ENCODE data around the gene DUSP12. TPM values are rescaled to one million over a fixed set of nuclear protein-coding genes. Genes with fewer than 3 reads are reported as not detected.
"Not testable (repeated sequence)": the region's sequence is repeated elsewhere in the genome, so short reads cannot be mapped to it uniquely, and the experiment has no call there.

The DUSP12 gene
- total RNA-seq, 8 experiments from 2014 or later = 22.8 to 100 (median 66.8) TPM

- H3K4me1 ChIP-seq (replicated peaks in 1 of 2) = peaks cover 17 to 21% of the 10 kb centered on the region in 2 donors
- no peak overlapping the region for H3K27ac ChIP-seq
- ATAC-seq (replicated peaks in 6 of 8) = no peak
- in situ Hi-C loops (cut with MboI; ENCODE audit: low pct_unique_long_range_greater_than_20kb in 2 of 9, low sequenced_read_pairs in 9 of 9, unreplicated experiment in 9 of 9) = loop anchor here in 4 of 9 experiments (25.0 kb wide), 2 partner anchors 110 to 536 kb away; partner anchors contain the start of genes APOA2 (in 2 of the 4), FCER1G (in 2 of the 4), FCGR3B (in 2 of the 4) and NDUFS2 (in 2 of the 4)
- H3K4me3 ChIP-seq = no peak overlapping the region
- 53 to 91% (median 84%) methylated on average over 3 to 6 of the region's 6 CpGs for WGBS, 10 experiments
Observed at GRCh38 chr1:161747801-161748200, 1.8 kb upstream of the DUSP12 start.

GRCh38 chr1:161763522-161764098, 14.0 kb downstream of the DUSP12 start:
- in situ Hi-C loops (cut with MboI; ENCODE audit: low pct_unique_long_range_greater_than_20kb in 2 of 9, low sequenced_read_pairs in 9 of 9, unreplicated experiment in 9 of 9) = no loop called here
- WGBS, 10 experiments = 68 to 92% (median 80%) methylated on average over 2 to 7 of the region's 7 CpGs; no CpG with 5 or more reads in 1 of the 10 experiments
- Histone ChIP-seq H3K4me1 (replicated peaks in 1 of 2) (peaks cover 3 to 10% of the 10 kb centered on the region in 2 donors), H3K4me3 (no peak overlapping the region), H3K27ac (no peak overlapping the region)
- ATAC-seq (replicated peaks in 6 of 8) = no peak

GRCh38 chr1:161766102-161766981, 16.8 kb downstream of the DUSP12 start, which contains the start of gene ATF6:
Gene ATF6, plus strand, starts transcription at chr1:161766320. Its CDS starts 41 bp downstream, at chr1:161766361.
- WGBS, 10 experiments = 0 to 2% (median 0%) methylated on average over 1 to 34 of the region's 35 CpGs
- Histone ChIP-seq H3K4me3 (peak within 1 kb of the TSS; percentile 63 to 93 (median 65)), H3K4me1 (replicated peaks in 1 of 2) (peaks cover 3 to 10% of the 10 kb centered on the region in 2 donors), H3K27ac (peak within 1 kb of the TSS; percentile 52 to 82)
- in situ Hi-C loops (cut with MboI; ENCODE audit: low pct_unique_long_range_greater_than_20kb in 2 of 9, low sequenced_read_pairs in 9 of 9, unreplicated experiment in 9 of 9) = no loop called here
- peak; percentile 76 to 91 (median 86) for ATAC-seq (replicated peaks in 6 of 8)

DNA sequence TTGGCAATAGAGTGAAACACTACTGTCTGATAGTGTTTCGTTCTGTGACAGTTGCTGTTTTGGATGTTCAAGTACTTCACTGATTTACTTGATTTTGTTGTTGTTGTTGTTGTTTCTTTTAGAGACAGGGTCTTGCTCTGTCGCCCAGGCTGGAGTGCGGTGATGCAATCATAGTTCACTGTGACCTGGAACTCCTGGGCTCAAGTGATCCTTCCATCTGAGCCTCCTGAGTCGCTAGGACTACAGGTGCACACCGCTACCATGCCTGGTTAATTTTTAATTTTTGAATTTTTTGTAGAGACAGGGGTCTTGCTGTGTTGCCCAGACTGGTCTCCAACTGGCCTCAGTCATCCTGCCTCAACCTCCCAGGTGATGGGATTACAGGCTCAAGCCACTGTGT, 18.9 kb downstream of the DUSP12 start:
- Histone ChIP-seq H3K4me1 (replicated peaks in 1 of 2) (peaks cover 3 to 10% of the 10 kb centered on the region in 2 donors), H3K4me3 (no peak overlapping the region), H3K27ac (no peak overlapping the region)
- no peak for ATAC-seq (replicated peaks in 6 of 8)
- in situ Hi-C loops (cut with MboI; ENCODE audit: low pct_unique_long_range_greater_than_20kb in 2 of 9, low sequenced_read_pairs in 9 of 9, unreplicated experiment in 9 of 9) = no loop called here
- WGBS, 10 experiments = 84 to 100% (median 96%) methylated on average over 1 to 5 of the region's 5 CpGs; no CpG with 5 or more reads in 2 of the 10 experiments

DNA sequence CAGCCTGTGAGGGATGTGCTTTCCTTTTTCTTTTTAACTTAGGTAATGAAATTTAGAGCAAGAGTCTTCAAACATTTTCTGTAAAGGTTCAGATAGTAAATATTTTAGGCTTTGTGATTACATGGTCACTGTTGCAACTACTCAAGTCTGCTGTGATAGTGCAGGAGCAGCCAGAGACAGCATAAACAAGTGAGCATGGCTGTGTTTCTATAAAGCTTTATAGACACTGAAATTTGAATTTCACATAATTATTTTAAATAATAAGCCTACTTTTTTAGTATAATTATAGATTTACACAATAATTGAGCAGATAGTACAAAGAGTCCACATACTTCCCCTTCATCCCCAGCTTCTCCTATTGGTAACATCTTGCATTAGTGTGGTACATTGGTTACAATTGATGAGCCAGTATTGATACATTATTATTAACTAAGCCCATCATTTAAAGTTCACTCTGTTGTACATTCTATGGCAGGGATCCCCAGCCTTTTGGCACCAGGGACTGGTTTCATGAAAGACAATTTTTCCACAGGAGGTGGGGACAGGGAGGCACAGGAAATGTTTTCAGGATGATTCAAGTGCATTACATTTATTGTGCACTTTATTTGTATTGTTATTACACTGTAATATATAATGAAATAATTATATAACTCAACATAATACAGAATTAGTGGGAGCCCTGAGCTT, 19.5 kb downstream of the DUSP12 start:
- Histone ChIP-seq H3K4me1 (replicated peaks in 1 of 2) (peaks cover 3 to 10% of the 10 kb centered on the region in 2 donors), H3K4me3 (no peak overlapping the region), H3K27ac (no peak overlapping the region)
- in situ Hi-C loops (cut with MboI; ENCODE audit: low pct_unique_long_range_greater_than_20kb in 2 of 9, low sequenced_read_pairs in 9 of 9, unreplicated experiment in 9 of 9) = no loop called here
- no peak for ATAC-seq (replicated peaks in 6 of 8)

GRCh38 chr1:161769673-161770045, 20.1 kb downstream of the DUSP12 start:
- 70 to 100% (median 88%) methylated on average over 1 to 5 of the region's 5 CpGs; no CpG with 5 or more reads in 2 of the 10 experiments for WGBS, 10 experiments
- in situ Hi-C loops (cut with MboI; ENCODE audit: low pct_unique_long_range_greater_than_20kb in 2 of 9, low sequenced_read_pairs in 9 of 9, unreplicated experiment in 9 of 9); H3K4me3 ChIP-seq; H3K27ac ChIP-seq; ATAC-seq (replicated peaks in 6 of 8): not testable (repeated sequence)
- H3K4me1 ChIP-seq (replicated peaks in 1 of 2) = peaks cover 3 to 10% of the 10 kb centered on the region in 2 donors

DNA sequence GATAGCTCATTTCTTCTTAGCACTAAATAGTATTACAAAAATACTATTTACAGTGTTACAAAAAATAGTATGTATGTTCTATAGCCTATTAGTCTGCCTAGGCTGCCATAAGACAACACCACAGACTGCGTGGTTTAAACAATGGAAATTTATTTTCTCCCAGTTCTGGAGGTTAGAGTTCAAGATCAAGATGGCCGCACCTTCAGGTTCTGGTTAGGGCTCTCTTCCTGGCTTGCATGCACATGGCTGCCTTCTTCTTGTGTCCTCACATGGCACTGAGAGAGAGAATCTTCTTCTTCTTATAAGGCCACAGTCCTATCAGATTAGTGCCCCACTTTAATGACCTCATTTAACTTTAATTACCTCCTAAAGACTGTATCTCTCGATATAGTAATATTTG, 20.7 kb downstream of the DUSP12 start:
- no peak for ATAC-seq (replicated peaks in 6 of 8)
- no peak overlapping the region for H3K27ac ChIP-seq
- no peak overlapping the region for H3K4me3 ChIP-seq
- in situ Hi-C loops (cut with MboI; ENCODE audit: low pct_unique_long_range_greater_than_20kb in 2 of 9, low sequenced_read_pairs in 9 of 9, unreplicated experiment in 9 of 9) = no loop called here
- peaks cover 3 to 10% of the 10 kb centered on the region in 2 donors for H3K4me1 ChIP-seq (replicated peaks in 1 of 2)
- 80 to 100% (median 96%) methylated on average over 1 to 3 of the region's 3 CpGs; no CpG with 5 or more reads in 1 of the 10 experiments for WGBS, 10 experiments

DNA sequence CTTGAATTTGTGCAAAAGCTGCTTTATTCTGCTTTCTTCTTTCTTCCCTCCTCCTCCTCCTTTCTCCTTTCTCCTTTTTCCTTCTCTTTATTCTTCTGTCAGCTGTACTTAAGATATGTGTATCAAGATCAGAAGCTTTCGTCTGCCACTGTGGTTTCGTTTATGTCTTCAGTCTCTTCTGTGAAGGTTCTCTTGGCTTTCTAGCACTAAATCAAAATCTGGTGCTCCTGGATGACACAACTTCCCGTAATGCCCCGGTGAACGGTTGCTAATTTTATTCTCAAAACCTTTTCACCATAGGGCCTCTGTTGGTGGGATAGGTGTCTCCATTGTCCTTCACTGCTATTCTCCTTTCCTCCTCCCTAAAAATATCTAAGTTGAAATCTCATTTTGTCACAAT, 21.6 kb downstream of the DUSP12 start:
- H3K27ac ChIP-seq = no peak overlapping the region
- peaks cover 3 to 10% of the 10 kb centered on the region in 2 donors for H3K4me1 ChIP-seq (replicated peaks in 1 of 2)
- no peak for ATAC-seq (replicated peaks in 6 of 8)
- in situ Hi-C loops (cut with MboI; ENCODE audit: low pct_unique_long_range_greater_than_20kb in 2 of 9, low sequenced_read_pairs in 9 of 9, unreplicated experiment in 9 of 9) = no loop called here
- 71 to 96% (median 88%) methylated on average over 4 to 5 of the region's 5 CpGs for WGBS, 10 experiments
- no peak overlapping the region for H3K4me3 ChIP-seq

- in situ Hi-C loops (cut with MboI; ENCODE audit: low pct_unique_long_range_greater_than_20kb in 2 of 9, low sequenced_read_pairs in 9 of 9, unreplicated experiment in 9 of 9) = no loop called here
- no peak overlapping the region for H3K4me3 ChIP-seq
- H3K4me1 ChIP-seq (replicated peaks in 1 of 2) = peaks cover 2 to 9% of the 10 kb centered on the region in 2 donors
- ATAC-seq (replicated peaks in 6 of 8) = no peak
- WGBS, 10 experiments = 54 to 100% (median 87%) methylated on average over 1 to 2 of the region's 2 CpGs
- H3K27ac ChIP-seq = no peak overlapping the region
Observed at GRCh38 chr1:161771973-161772372, 22.4 kb downstream of the DUSP12 start.

GRCh38 chr1:161772397-161772796, 22.8 kb downstream of the DUSP12 start:
- peaks cover 0 to 5% of the 10 kb centered on the region in 2 donors for H3K4me1 ChIP-seq (replicated peaks in 1 of 2)
- no peak for ATAC-seq (replicated peaks in 6 of 8)
- no peak overlapping the region for H3K4me3 ChIP-seq
- H3K27ac ChIP-seq = no peak overlapping the region
- in situ Hi-C loops (cut with MboI; ENCODE audit: low pct_unique_long_range_greater_than_20kb in 2 of 9, low sequenced_read_pairs in 9 of 9, unreplicated experiment in 9 of 9) = no loop called here

DNA sequence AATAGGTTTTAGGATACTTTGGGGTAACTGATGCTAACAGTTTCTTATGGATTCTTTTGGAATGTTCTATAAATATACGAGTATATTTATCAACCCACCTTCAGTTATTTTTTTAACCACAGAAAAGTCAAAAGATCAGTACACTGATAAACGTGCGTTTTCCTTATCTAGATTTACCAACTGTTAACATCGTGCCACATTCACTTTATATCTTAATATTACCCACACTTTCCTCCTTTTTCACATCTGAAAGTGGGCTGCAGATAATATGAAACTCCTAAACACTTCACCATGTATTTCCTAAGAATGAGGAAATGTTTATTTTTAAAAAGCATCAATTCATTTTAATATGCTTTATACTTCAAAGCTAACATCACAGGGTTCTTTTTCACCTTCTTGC, 24.2 kb downstream of the DUSP12 start:
- no peaks in the 10 kb centered on the region for H3K4me1 ChIP-seq (replicated peaks in 1 of 2)
- ATAC-seq (replicated peaks in 6 of 8) = no peak
- WGBS, 10 experiments = 76 to 100% (median 90%) methylated on average over 2 to 4 of the region's 4 CpGs
- in situ Hi-C loops (cut with MboI; ENCODE audit: low pct_unique_long_range_greater_than_20kb in 2 of 9, low sequenced_read_pairs in 9 of 9, unreplicated experiment in 9 of 9) = no loop called here
- no peak overlapping the region for H3K27ac ChIP-seq
- no peak overlapping the region for H3K4me3 ChIP-seq

DNA sequence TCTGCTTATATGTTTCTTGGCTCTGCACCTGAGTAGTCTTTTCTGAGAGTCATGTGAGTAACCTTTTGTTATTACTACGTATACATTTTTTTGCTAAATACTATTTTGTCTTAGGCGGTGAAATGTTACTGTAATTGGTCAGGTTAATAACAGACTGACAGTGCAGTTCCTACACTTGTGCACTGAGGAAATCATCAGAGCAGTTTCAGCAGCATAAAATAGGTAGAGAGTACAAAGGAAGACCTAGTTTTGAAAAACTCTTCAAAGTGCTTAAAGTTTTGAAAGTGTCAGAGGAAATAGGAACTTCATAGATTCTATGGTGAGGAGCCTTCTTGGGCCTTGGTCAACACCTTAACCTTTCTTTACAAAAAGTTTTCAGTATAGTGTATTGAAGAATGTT, 27.7 kb downstream of the DUSP12 start:
- Histone ChIP-seq H3K4me1 (replicated peaks in 1 of 2) (no peaks in the 10 kb centered on the region), H3K4me3 (no peak overlapping the region), H3K27ac (no peak overlapping the region)
- in situ Hi-C loops (cut with MboI; ENCODE audit: low pct_unique_long_range_greater_than_20kb in 2 of 9, low sequenced_read_pairs in 9 of 9, unreplicated experiment in 9 of 9) = loop anchor here in 5 of 9 experiments (25.0 kb wide), 2 partner anchors 260 to 610 kb away; partner anchors contain the start of genes C1orf226 (in 1 of the 5) and SPATA46 (in 1 of the 5)
- no peak for ATAC-seq (replicated peaks in 6 of 8)
- WGBS, 10 experiments = 90 to 100% (median 98%) methylated on average over 1 to 2 of the region's 2 CpGs

GRCh38 chr1:161778522-161778921, 28.9 kb downstream of the DUSP12 start:
- Histone ChIP-seq H3K27ac (no peak overlapping the region), H3K4me1 (replicated peaks in 1 of 2) (no peaks in the 10 kb centered on the region), H3K4me3 (no peak overlapping the region)
- no peak for ATAC-seq (replicated peaks in 6 of 8)
- 75 to 100% (median 100%) methylated on average over 1 of the region's 1 CpG; no CpG with 5 or more reads in 1 of the 10 experiments for WGBS, 10 experiments
- in situ Hi-C loops (cut with MboI; ENCODE audit: low pct_unique_long_range_greater_than_20kb in 2 of 9, low sequenced_read_pairs in 9 of 9, unreplicated experiment in 9 of 9) = loop anchor here in 5 of 9 experiments (25.0 kb wide), 2 partner anchors 259 to 609 kb away; partner anchors contain the start of genes C1orf226 (in 1 of the 5) and SPATA46 (in 1 of the 5)

Data from motor neuron (in vitro differentiated cells).